ENCODE data around the gene BTF3. TPM values are rescaled to one million over a fixed set of nuclear protein-coding genes. Genes with fewer than 3 reads are reported as not detected.
"Not testable (repeated sequence)": the region's sequence is repeated elsewhere in the genome, so short reads cannot be mapped to it uniquely, and the experiment has no call there.

The BTF3 gene
- total RNA-seq, 1 donor from 2014 or later = 458 TPM

DNA sequence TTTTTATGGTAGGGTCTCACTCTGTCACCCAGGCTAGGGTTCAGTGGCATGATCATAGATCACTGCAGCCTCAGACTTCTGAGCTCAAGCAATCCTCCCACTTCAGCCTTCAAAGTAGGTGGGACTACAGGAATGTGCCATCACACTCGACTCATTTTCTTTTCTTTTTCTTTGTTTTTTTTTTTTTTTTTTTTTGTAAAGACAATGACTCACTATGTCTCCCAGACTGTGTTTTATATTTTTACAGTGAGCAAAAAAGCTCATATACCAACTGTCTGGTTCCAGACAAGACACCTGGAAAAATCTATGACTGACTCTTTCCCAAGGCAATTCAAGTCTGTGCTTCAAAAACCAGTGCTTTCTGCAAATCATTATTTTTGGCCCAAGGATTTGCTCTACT, 38.9 kb upstream of the BTF3 start:
- Histone ChIP-seq H3K4me1 (ENCODE audit: control insufficient read depth in 3 of 3, insufficient read depth in 3 of 3, low read length in 3 of 3) (no peaks in the 10 kb centered on the region), H3K27me3 (ENCODE audit: control insufficient read depth in 3 of 3, insufficient read depth in 3 of 3, low read length in 3 of 3) (peaks cover 0 to 3% (median 1%) of the 10 kb centered on the region in 3 donors), H3K36me3 (ENCODE audit: control insufficient read depth in 3 of 3, insufficient read depth in 3 of 3, low read length in 3 of 3) (no peaks in the 10 kb centered on the region), H3K9ac (ENCODE audit: low read depth in 1 of 3, low read length in 3 of 3) (no peak overlapping the region), H3K27ac (ENCODE audit: low read depth, low read length) (no peak overlapping the region), H3K9me3 (ENCODE audit: control insufficient read depth in 3 of 3, low read length in 3 of 3) (no peaks in the 10 kb centered on the region), H3K4me3 (ENCODE audit: low read length in 3 of 3) (no peak overlapping the region)

DNA sequence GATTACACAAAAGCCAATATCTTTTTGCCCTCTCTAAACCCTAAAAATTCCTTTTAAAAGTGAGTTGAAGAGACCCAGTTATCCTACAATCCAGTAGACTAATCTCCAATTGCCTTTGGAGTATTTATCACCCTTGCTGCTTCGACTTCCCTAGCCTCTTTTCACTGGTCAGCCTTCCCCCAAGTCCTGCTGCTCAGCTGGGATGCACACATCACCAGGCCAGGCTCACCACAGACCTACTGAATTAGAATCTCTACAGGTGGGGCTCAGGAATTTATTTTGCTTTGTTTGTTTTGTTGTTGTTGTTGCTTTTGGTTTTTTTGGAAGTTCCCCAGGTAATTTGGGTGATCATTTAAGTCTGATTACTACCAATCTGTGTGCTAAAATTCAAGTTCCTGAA, 38.1 kb upstream of the BTF3 start:
- no peaks in the 10 kb centered on the region for H3K9me3 ChIP-seq (ENCODE audit: control insufficient read depth in 3 of 3, low read length in 3 of 3)
- no peaks in the 10 kb centered on the region for H3K4me1 ChIP-seq (ENCODE audit: control insufficient read depth in 3 of 3, insufficient read depth in 3 of 3, low read length in 3 of 3)
- no peak overlapping the region for H3K9ac ChIP-seq (ENCODE audit: low read depth in 1 of 3, low read length in 3 of 3)
- H3K27me3 ChIP-seq (ENCODE audit: control insufficient read depth in 3 of 3, insufficient read depth in 3 of 3, low read length in 3 of 3) = no peaks in the 10 kb centered on the region
- H3K4me3 ChIP-seq (ENCODE audit: low read length in 3 of 3) = no peak overlapping the region
- H3K27ac ChIP-seq (ENCODE audit: low read depth, low read length) = no peak overlapping the region
- no peaks in the 10 kb centered on the region for H3K36me3 ChIP-seq (ENCODE audit: control insufficient read depth in 3 of 3, insufficient read depth in 3 of 3, low read length in 3 of 3)

DNA sequence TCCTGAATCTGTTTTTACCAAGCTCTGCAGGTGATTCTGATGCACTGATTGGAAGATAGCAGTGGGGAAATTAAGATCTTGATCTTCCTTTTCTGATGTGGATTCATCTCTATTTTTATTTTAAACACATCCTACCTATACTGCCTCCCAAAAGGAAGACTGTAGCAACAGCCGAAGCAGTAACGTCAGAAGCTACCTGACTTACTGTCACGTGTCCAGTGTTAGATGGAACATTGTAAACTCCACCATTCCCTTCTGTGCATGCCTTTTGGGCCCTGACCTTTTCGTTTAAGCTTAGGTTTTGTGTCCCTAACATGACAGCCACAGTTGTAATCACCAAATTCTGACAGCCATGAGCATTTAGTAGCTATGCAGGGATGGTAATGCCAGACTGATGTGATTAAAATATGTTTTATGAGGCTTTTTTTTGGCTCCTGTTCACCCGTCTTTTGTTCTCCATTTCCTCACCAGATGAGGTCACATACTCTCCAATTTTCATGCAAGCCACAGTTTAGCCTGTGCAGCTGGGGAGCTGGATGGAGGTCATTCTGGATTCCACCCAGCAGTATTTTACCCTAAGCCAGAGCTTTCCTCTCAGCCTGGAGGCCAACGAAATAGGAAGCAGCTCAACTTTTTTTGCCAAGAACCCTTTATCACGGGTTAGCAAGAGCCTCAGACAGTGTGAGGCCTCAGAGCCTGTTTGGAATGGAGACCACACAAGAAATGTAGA, 34.1 kb upstream of the BTF3 start:
- H3K36me3 ChIP-seq (ENCODE audit: control insufficient read depth in 3 of 3, insufficient read depth in 3 of 3, low read length in 3 of 3) = no peaks in the 10 kb centered on the region
- no peaks in the 10 kb centered on the region for H3K27me3 ChIP-seq (ENCODE audit: control insufficient read depth in 3 of 3, insufficient read depth in 3 of 3, low read length in 3 of 3)
- no peak overlapping the region for H3K9ac ChIP-seq (ENCODE audit: low read depth in 1 of 3, low read length in 3 of 3)
- H3K4me3 ChIP-seq (ENCODE audit: low read length in 3 of 3) = no peak overlapping the region
- H3K9me3 ChIP-seq (ENCODE audit: control insufficient read depth in 3 of 3, low read length in 3 of 3) = no peaks in the 10 kb centered on the region
- no peaks in the 10 kb centered on the region for H3K4me1 ChIP-seq (ENCODE audit: control insufficient read depth in 3 of 3, insufficient read depth in 3 of 3, low read length in 3 of 3)
- H3K27ac ChIP-seq (ENCODE audit: low read depth, low read length) = no peak overlapping the region

GRCh38 chr5:73468638-73469037, 29.6 kb upstream of the BTF3 start:
- H3K9ac ChIP-seq (ENCODE audit: low read depth in 1 of 3, low read length in 3 of 3); H3K4me1 ChIP-seq (ENCODE audit: control insufficient read depth in 3 of 3, insufficient read depth in 3 of 3, low read length in 3 of 3); H3K4me3 ChIP-seq (ENCODE audit: low read length in 3 of 3); H3K27ac ChIP-seq (ENCODE audit: low read depth, low read length); H3K9me3 ChIP-seq (ENCODE audit: control insufficient read depth in 3 of 3, low read length in 3 of 3); H3K27me3 ChIP-seq (ENCODE audit: control insufficient read depth in 3 of 3, insufficient read depth in 3 of 3, low read length in 3 of 3); H3K36me3 ChIP-seq (ENCODE audit: control insufficient read depth in 3 of 3, insufficient read depth in 3 of 3, low read length in 3 of 3): not testable (repeated sequence)

GRCh38 chr5:73469878-73470277, 28.4 kb upstream of the BTF3 start:
- no peak overlapping the region for H3K9ac ChIP-seq (ENCODE audit: low read depth in 1 of 3, low read length in 3 of 3)
- H3K27ac ChIP-seq (ENCODE audit: low read depth, low read length) = no peak overlapping the region
- no peaks in the 10 kb centered on the region for H3K36me3 ChIP-seq (ENCODE audit: control insufficient read depth in 3 of 3, insufficient read depth in 3 of 3, low read length in 3 of 3)
- no peaks in the 10 kb centered on the region for H3K9me3 ChIP-seq (ENCODE audit: control insufficient read depth in 3 of 3, low read length in 3 of 3)
- no peak overlapping the region for H3K4me3 ChIP-seq (ENCODE audit: low read length in 3 of 3)
- H3K4me1 ChIP-seq (ENCODE audit: control insufficient read depth in 3 of 3, insufficient read depth in 3 of 3, low read length in 3 of 3) = no peaks in the 10 kb centered on the region
- no peaks in the 10 kb centered on the region for H3K27me3 ChIP-seq (ENCODE audit: control insufficient read depth in 3 of 3, insufficient read depth in 3 of 3, low read length in 3 of 3)

DNA sequence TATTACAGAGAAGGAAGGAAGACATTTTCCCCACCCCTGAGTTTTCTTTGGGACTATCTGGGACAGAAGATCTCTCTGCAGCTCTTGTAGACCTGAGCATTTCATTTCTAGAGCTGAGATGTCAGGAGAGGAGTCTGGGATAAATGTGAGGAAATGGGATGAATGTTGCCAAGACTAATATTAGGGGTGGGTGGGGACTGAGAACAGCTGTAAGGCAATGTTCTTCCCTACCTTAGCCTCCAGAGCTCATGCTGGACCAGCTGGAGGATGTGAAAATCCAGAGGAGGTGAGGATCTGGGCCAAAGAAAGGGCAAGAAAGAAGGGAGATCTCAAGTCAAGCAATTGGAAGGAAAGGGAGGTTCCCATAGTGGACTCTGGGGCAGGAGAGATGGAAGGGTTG, 26.6 kb upstream of the BTF3 start:
- Histone ChIP-seq H3K27me3 (ENCODE audit: control insufficient read depth in 3 of 3, insufficient read depth in 3 of 3, low read length in 3 of 3) (no peaks in the 10 kb centered on the region), H3K9me3 (ENCODE audit: control insufficient read depth in 3 of 3, low read length in 3 of 3) (no peaks in the 10 kb centered on the region), H3K4me3 (ENCODE audit: low read length in 3 of 3) (no peak overlapping the region), H3K9ac (ENCODE audit: low read depth in 1 of 3, low read length in 3 of 3) (no peak overlapping the region), H3K4me1 (ENCODE audit: control insufficient read depth in 3 of 3, insufficient read depth in 3 of 3, low read length in 3 of 3) (no peaks in the 10 kb centered on the region), H3K27ac (ENCODE audit: low read depth, low read length) (no peak overlapping the region), H3K36me3 (ENCODE audit: control insufficient read depth in 3 of 3, insufficient read depth in 3 of 3, low read length in 3 of 3) (no peaks in the 10 kb centered on the region)

DNA sequence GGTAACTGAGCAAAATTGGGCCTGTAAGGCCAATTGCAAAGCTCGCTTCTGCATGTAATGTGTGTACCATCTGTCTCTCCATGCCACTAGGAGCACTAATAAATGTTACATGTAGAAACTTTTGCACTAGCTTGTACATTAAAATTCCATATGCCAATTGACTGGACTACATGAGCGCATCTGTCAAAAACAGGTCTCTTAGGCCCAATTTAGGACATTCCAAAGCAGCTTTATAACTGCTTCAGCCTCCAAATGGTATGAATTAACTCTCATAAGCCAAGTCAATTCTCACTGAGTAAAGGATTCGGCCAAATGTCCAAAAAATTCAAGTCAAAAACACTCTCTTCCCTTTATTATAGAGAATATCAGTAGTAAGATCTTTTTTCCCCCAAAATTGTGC, 26.1 kb upstream of the BTF3 start:
- no peaks in the 10 kb centered on the region for H3K9me3 ChIP-seq (ENCODE audit: control insufficient read depth in 3 of 3, low read length in 3 of 3)
- no peaks in the 10 kb centered on the region for H3K4me1 ChIP-seq (ENCODE audit: control insufficient read depth in 3 of 3, insufficient read depth in 3 of 3, low read length in 3 of 3)
- H3K36me3 ChIP-seq (ENCODE audit: control insufficient read depth in 3 of 3, insufficient read depth in 3 of 3, low read length in 3 of 3) = no peaks in the 10 kb centered on the region
- H3K4me3 ChIP-seq (ENCODE audit: low read length in 3 of 3) = no peak overlapping the region
- no peak overlapping the region for H3K9ac ChIP-seq (ENCODE audit: low read depth in 1 of 3, low read length in 3 of 3)
- no peak overlapping the region for H3K27ac ChIP-seq (ENCODE audit: low read depth, low read length)
- no peaks in the 10 kb centered on the region for H3K27me3 ChIP-seq (ENCODE audit: control insufficient read depth in 3 of 3, insufficient read depth in 3 of 3, low read length in 3 of 3)

DNA sequence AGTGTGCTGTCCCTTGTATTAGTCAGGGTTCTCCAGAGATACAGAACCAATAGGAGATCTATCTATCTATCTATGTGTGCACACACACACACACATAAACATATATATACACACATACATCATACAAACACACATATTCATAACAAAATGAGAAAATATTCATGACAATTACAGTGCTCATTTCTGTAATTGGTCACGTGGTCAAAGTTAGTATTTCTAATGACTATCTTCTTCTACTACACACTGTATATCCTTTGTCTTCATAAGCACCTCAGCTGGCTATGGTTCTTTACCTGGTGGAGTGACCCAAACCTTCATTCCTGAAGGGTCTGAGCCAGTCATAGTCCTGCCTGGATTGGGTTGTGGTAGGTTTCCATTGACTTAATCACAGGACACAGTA, 17.7 kb upstream of the BTF3 start:
- no peak overlapping the region for H3K9ac ChIP-seq (ENCODE audit: low read depth in 1 of 3, low read length in 3 of 3)
- H3K36me3 ChIP-seq (ENCODE audit: control insufficient read depth in 3 of 3, insufficient read depth in 3 of 3, low read length in 3 of 3) = no peaks in the 10 kb centered on the region
- H3K27ac ChIP-seq (ENCODE audit: low read depth, low read length) = no peak overlapping the region
- H3K9me3 ChIP-seq (ENCODE audit: control insufficient read depth in 3 of 3, low read length in 3 of 3) = no peaks in the 10 kb centered on the region
- H3K27me3 ChIP-seq (ENCODE audit: control insufficient read depth in 3 of 3, insufficient read depth in 3 of 3, low read length in 3 of 3) = peaks cover 0 to 2% (median 0%) of the 10 kb centered on the region in 3 donors
- H3K4me1 ChIP-seq (ENCODE audit: control insufficient read depth in 3 of 3, insufficient read depth in 3 of 3, low read length in 3 of 3) = no peaks in the 10 kb centered on the region
- H3K4me3 ChIP-seq (ENCODE audit: low read length in 3 of 3) = no peak overlapping the region

DNA sequence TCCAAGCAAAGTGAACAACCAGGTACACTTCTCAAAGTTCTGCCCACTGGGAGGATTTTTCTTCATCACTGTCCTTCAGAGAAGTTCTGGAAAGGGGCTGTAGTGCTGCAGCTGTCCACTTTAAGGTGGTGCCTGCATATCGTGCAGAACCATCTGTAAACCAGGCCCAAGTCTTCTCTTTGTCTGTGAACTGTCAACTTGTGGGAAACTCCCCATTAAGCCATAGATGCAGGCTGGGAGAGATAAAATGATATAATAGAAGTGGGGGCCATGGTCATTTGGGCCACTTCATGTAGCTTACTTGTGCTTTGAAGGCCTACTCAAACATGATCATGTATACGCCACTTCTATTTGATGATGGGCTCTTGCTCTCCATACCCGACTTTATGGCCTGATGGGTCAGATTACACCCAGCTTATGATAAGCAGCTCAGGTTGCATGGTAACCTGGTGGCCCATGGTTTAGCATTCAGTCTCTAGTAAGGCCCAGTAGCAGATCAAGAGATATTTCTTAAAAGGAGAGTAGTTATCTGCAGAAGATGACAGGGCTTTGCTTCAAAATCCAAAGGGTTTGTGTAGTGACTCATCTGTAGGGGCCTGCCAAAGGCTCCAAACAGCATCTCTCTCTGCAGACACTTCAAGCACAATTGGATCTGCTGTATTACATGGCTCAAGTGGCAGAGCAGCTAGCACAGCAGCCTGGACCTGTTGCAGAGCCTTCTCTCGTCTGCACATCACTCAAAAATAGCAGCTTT, 15.7 kb upstream of the BTF3 start:
- Histone ChIP-seq H3K27me3 (ENCODE audit: control insufficient read depth in 3 of 3, insufficient read depth in 3 of 3, low read length in 3 of 3) (peaks cover 0 to 2% (median 0%) of the 10 kb centered on the region in 3 donors), H3K27ac (ENCODE audit: low read depth, low read length) (no peak overlapping the region), H3K4me1 (ENCODE audit: control insufficient read depth in 3 of 3, insufficient read depth in 3 of 3, low read length in 3 of 3) (no peaks in the 10 kb centered on the region), H3K36me3 (ENCODE audit: control insufficient read depth in 3 of 3, insufficient read depth in 3 of 3, low read length in 3 of 3) (no peaks in the 10 kb centered on the region), H3K9ac (ENCODE audit: low read depth in 1 of 3, low read length in 3 of 3) (no peak overlapping the region), H3K4me3 (ENCODE audit: low read length in 3 of 3) (no peak overlapping the region), H3K9me3 (ENCODE audit: control insufficient read depth in 3 of 3, low read length in 3 of 3) (no peaks in the 10 kb centered on the region)

DNA sequence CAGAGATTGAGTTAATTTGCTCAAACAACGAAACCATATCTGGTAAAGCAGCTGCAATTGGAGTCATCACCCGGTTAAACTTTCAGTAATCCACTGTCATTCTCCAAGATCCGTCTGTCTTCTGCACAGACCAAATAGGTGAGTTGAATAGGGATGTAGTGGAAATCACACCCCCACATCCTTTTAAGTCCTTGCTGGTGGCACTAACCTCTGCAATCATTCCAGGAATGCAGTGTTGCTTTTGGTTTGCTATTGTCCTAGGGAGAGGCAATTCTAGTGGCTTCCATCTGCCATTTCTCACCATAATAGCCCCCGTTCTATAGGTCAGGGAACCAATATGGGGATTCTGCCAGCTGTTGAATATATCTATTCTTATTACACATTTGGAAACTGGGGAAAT, 14.6 kb upstream of the BTF3 start:
- Histone ChIP-seq H3K9ac (ENCODE audit: low read depth in 1 of 3, low read length in 3 of 3) (no peak overlapping the region), H3K4me3 (ENCODE audit: low read length in 3 of 3) (no peak overlapping the region), H3K27me3 (ENCODE audit: control insufficient read depth in 3 of 3, insufficient read depth in 3 of 3, low read length in 3 of 3) (peaks cover 0 to 2% (median 0%) of the 10 kb centered on the region in 3 donors), H3K36me3 (ENCODE audit: control insufficient read depth in 3 of 3, insufficient read depth in 3 of 3, low read length in 3 of 3) (no peaks in the 10 kb centered on the region), H3K27ac (ENCODE audit: low read depth, low read length) (no peak overlapping the region), H3K4me1 (ENCODE audit: control insufficient read depth in 3 of 3, insufficient read depth in 3 of 3, low read length in 3 of 3) (no peaks in the 10 kb centered on the region), H3K9me3 (ENCODE audit: control insufficient read depth in 3 of 3, low read length in 3 of 3) (no peaks in the 10 kb centered on the region)

Measured in skeletal muscle tissue (tissue), 4 donors.